ENCODE measurements around the gene GTF3C5. TPM values are rescaled to one million over a fixed set of nuclear protein-coding genes. Genes with fewer than 3 reads are reported as not detected.

Gene GTF3C5
- total and polyA plus RNA-seq, 10 of the 15 experiments (the other 5 are each of a cell fraction or from before 2014, with no cell fraction given) = 2.2 to 81.1 (median 68.7) TPM

DNA sequence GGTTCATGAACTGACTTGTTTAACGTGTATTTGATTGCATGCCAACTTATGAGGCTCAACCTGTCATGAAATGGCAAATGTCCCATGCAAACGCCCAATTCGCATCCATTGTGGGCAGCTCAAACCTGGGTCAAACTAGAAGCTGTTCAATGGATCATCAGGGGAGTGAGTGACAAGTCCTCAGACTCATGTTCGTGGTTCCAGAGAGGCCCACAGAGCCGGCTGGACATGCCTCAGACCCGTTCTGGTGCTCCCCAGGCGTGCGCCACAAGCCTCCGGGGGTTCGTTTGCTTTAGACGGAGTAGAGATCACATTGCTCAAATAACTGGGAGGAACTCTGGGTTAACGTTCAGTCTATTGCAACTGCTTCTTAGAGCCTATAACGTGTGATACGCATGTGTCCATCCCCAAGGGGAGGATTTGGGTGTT lies 37.3 kb upstream of the GTF3C5 start:
- H3K27me3 ChIP-seq (replicated peaks in 1 of 2; ENCODE audit: control insufficient read depth in 2 of 2, insufficient read depth in 2 of 2, low read length in 1 of 2) = peaks cover 2 to 5% of the 10 kb centered on the region in 2 experiments
- SMC1A ChIA-PET (ENCODE audit: uncharacterized antibody, unreplicated experiment) = interaction anchor here (1.0 kb wide), 1 partner anchor 13 kb away, joined by 4 read pairs; no protein-coding TSS in a partner anchor
- RAD21 ChIA-PET (ENCODE audit: unreplicated experiment) = no interaction called here
- DNase-seq (ENCODE audit: low read depth, low spot score) = no peak
- H3K9ac ChIP-seq (ENCODE audit: control insufficient read depth, insufficient read depth, low read length) = no peak overlapping the region
- POLR2A ChIA-PET = no interaction called here
- in situ Hi-C loops (cut with MboI) = no loop called here
- H3K4me1 ChIP-seq (ENCODE audit: control insufficient read depth, insufficient read depth, low read length) = peaks cover 17% of the 10 kb centered on the region
- no peak overlapping the region for H3K27ac ChIP-seq (ENCODE audit: control insufficient read depth, insufficient read depth)
- H3K9me3 ChIP-seq (replicated peaks; ENCODE audit: control insufficient read depth, insufficient read depth, low read length) = no peaks in the 10 kb centered on the region
- H2AFZ ChIP-seq (ENCODE audit: control insufficient read depth, low read depth, low read length) = no peak overlapping the region
- no peaks in the 10 kb centered on the region for H4K20me1 ChIP-seq (ENCODE audit: control insufficient read depth, insufficient read depth)
- WGBS (ENCODE audit: insufficient coverage, insufficient replicate concordance, low lambda C conversion rate, missing lambda C conversion rate) = 50% methylated on average over 14 of the region's 14 CpGs
- H3K79me2 ChIP-seq (ENCODE audit: control insufficient read depth, insufficient read depth, low read length) = no peaks in the 10 kb centered on the region
- H3K36me3 ChIP-seq (ENCODE audit: control insufficient read depth in 2 of 2, insufficient read depth in 2 of 2, low read length in 1 of 2) = no peaks in the 10 kb centered on the region
- intact Hi-C loops (cut with micrococcal nuclease; ENCODE audit: unreplicated experiment) = no loop called here
- BruUV-seq (replicated peaks) = no TSS peak
- FAIRE-seq = no peak
- H3K4me3 ChIP-seq = no peak overlapping the region
- no peak overlapping the region for H3K4me2 ChIP-seq (ENCODE audit: control insufficient read depth, insufficient read depth)
- no peak for ATAC-seq
- TF ChIP-seq SIX5 (IDR thresholded peaks at IDR 0.05; ENCODE audit: low read depth, low read length, severe bottlenecking) (no peak), POU2F2 (IDR thresholded peaks at IDR 0.05; ENCODE audit: borderline replicate concordance, low read depth, low read length) (no peak), IRF4 (IDR thresholded peaks at IDR 0.05; ENCODE audit: low read depth, low read length) (no peak), BACH1 (IDR thresholded peaks at IDR 0.05; ENCODE audit: borderline replicate concordance) (no peak), BHLHE40 (IDR thresholded peaks at IDR 0.05; ENCODE audit: borderline replicate concordance in 1 of 2, low read depth in 2 of 2, low read length in 1 of 2) (no peak), TCF3 (IDR thresholded peaks at IDR 0.05; ENCODE audit: borderline replicate concordance, insufficient read depth, low read depth, low read length) (no peak), RB1 (IDR thresholded peaks at IDR 0.05; ENCODE audit: borderline replicate concordance) (no peak), PAX8 (IDR thresholded peaks at IDR 0.05) (no peak), TCF12 (IDR thresholded peaks at IDR 0.05; ENCODE audit: low read depth, low read length) (no peak), POLR2A (IDR thresholded peaks at IDR 0.05; ENCODE audit: low read depth, low read length) (no peak), CBX3 (IDR thresholded peaks at IDR 0.05; ENCODE audit: borderline replicate concordance, low read depth) (no peak), ZNF274 (IDR thresholded peaks at IDR 0.05; ENCODE audit: insufficient read depth, insufficient read length) (no peak), PAX5 (IDR thresholded peaks at IDR 0.05; ENCODE audit: borderline replicate concordance, low read depth, low read length) (no peak)
- TF ChIP-seq, protein P1, sequence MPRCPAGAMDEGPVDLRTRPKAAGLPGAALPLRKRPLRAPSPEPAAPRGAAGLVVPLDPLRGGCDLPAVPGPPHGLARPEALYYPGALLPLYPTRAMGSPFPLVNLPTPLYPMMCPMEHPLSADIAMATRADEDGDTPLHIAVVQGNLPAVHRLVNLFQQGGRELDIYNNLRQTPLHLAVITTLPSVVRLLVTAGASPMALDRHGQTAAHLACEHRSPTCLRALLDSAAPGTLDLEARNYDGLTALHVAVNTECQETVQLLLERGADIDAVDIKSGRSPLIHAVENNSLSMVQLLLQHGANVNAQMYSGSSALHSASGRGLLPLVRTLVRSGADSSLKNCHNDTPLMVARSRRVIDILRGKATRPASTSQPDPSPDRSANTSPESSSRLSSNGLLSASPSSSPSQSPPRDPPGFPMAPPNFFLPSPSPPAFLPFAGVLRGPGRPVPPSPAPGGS (IDR thresholded peaks at IDR 0.05; ENCODE audit: borderline replicate concordance, insufficient read depth, low read depth, low read length, poor library complexity, severe bottlenecking) = no peak
- TF ChIP-seq, protein P2, sequence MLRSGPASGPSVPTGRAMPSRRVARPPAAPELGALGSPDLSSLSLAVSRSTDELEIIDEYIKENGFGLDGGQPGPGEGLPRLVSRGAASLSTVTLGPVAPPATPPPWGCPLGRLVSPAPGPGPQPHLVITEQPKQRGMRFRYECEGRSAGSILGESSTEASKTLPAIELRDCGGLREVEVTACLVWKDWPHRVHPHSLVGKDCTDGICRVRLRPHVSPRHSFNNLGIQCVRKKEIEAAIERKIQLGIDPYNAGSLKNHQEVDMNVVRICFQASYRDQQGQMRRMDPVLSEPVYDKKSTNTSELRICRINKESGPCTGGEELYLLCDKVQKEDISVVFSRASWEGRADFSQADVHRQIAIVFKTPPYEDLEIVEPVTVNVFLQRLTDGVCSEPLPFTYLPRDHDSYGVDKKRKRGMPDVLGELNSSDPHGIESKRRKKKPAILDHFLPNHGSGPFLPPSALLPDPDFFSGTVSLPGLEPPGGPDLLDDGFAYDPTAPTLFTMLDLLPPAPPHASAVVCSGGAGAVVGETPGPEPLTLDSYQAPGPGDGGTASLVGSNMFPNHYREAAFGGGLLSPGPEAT (IDR thresholded peaks at IDR 0.05; ENCODE audit: low read depth) = no peak
- TF ChIP-seq, protein P3, sequence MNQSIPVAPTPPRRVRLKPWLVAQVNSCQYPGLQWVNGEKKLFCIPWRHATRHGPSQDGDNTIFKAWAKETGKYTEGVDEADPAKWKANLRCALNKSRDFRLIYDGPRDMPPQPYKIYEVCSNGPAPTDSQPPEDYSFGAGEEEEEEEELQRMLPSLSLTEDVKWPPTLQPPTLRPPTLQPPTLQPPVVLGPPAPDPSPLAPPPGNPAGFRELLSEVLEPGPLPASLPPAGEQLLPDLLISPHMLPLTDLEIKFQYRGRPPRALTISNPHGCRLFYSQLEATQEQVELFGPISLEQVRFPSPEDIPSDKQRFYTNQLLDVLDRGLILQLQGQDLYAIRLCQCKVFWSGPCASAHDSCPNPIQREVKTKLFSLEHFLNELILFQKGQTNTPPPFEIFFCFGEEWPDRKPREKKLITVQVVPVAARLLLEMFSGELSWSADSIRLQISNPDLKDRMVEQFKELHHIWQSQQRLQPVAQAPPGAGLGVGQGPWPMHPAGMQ (IDR thresholded peaks at IDR 0.05; ENCODE audit: borderline replicate concordance) = no peak
- TF ChIP-seq, protein P4, sequence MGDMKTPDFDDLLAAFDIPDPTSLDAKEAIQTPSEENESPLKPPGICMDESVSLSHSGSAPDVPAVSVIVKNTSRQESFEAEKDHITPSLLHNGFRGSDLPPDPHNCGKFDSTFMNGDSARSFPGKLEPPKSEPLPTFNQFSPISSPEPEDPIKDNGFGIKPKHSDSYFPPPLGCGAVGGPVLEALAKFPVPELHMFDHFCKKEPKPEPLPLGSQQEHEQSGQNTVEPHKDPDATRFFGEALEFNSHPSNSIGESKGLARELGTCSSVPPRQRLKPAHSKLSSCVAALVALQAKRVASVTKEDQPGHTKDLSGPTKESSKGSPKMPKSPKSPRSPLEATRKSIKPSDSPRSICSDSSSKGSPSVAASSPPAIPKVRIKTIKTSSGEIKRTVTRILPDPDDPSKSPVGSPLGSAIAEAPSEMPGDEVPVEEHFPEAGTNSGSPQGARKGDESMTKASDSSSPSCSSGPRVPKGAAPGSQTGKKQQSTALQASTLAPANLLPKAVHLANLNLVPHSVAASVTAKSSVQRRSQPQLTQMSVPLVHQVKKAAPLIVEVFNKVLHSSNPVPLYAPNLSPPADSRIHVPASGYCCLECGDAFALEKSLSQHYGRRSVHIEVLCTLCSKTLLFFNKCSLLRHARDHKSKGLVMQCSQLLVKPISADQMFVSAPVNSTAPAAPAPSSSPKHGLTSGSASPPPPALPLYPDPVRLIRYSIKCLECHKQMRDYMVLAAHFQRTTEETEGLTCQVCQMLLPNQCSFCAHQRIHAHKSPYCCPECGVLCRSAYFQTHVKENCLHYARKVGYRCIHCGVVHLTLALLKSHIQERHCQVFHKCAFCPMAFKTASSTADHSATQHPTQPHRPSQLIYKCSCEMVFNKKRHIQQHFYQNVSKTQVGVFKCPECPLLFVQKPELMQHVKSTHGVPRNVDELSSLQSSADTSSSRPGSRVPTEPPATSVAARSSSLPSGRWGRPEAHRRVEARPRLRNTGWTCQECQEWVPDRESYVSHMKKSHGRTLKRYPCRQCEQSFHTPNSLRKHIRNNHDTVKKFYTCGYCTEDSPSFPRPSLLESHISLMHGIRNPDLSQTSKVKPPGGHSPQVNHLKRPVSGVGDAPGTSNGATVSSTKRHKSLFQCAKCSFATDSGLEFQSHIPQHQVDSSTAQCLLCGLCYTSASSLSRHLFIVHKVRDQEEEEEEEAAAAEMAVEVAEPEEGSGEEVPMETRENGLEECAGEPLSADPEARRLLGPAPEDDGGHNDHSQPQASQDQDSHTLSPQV (IDR thresholded peaks at IDR 0.05) = no peak
- CTCF ChIA-PET = interaction anchor here (0.6 to 1.8 kb wide), 3 partner anchors 16 to 37 kb away, joined by 3 to 5 read pairs (median 3); partner anchors contain the start of genes GFI1B and GTF3C5
